ENCODE results near the gene LCTL. TPM values are rescaled to one million over a fixed set of nuclear protein-coding genes. Genes with fewer than 3 reads are reported as not detected.

LCTL gene, protein sequence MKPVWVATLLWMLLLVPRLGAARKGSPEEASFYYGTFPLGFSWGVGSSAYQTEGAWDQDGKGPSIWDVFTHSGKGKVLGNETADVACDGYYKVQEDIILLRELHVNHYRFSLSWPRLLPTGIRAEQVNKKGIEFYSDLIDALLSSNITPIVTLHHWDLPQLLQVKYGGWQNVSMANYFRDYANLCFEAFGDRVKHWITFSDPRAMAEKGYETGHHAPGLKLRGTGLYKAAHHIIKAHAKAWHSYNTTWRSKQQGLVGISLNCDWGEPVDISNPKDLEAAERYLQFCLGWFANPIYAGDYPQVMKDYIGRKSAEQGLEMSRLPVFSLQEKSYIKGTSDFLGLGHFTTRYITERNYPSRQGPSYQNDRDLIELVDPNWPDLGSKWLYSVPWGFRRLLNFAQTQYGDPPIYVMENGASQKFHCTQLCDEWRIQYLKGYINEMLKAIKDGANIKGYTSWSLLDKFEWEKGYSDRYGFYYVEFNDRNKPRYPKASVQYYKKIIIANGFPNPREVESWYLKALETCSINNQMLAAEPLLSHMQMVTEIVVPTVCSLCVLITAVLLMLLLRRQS
- total RNA-seq (2014; rRNA removed; shearing (Covaris generic)), result 0.25 and 1.3 TPM in 2 replicates

GRCh38 chr15:66565741-66566144 lies at the start of gene LCTL:
TSS of gene LCTL (minus strand) at chr15:66565998. CDS start at chr15:66565365, 633 bp downstream.
- no peaks in the 10 kb centered on the region for H3K27me3 ChIP-seq (replicated peaks)
- peak within 1 kb of the TSS; percentile 47 for H3K27ac ChIP-seq
- peak; percentile 38 to 80 for DNase-seq (ENCODE audit: low read depth in 1 of 2, low spot score in 2 of 2)
- no peak within 1 kb of the TSS for H3K4me3 ChIP-seq
- no peaks in the 10 kb centered on the region for H3K36me3 ChIP-seq
- H3K4me1 ChIP-seq (replicated peaks), result peaks cover 21% of the 10 kb centered on the region
- no peaks in the 10 kb centered on the region for H3K9me3 ChIP-seq (replicated peaks)

- DNase-seq (ENCODE audit: low read depth in 1 of 2, low spot score in 2 of 2), result no peak
- H3K4me3 ChIP-seq, result no peak overlapping the region
- no peak overlapping the region for H3K27ac ChIP-seq
- H3K9me3 ChIP-seq (replicated peaks), result no peaks in the 10 kb centered on the region
- H3K27me3 ChIP-seq (replicated peaks), result no peaks in the 10 kb centered on the region
- H3K36me3 ChIP-seq, result no peaks in the 10 kb centered on the region
- H3K4me1 ChIP-seq (replicated peaks), result peaks cover 32% of the 10 kb centered on the region
Measured at GRCh38 chr15:66614951-66615760, 49.4 kb upstream of the LCTL start.

DNA sequence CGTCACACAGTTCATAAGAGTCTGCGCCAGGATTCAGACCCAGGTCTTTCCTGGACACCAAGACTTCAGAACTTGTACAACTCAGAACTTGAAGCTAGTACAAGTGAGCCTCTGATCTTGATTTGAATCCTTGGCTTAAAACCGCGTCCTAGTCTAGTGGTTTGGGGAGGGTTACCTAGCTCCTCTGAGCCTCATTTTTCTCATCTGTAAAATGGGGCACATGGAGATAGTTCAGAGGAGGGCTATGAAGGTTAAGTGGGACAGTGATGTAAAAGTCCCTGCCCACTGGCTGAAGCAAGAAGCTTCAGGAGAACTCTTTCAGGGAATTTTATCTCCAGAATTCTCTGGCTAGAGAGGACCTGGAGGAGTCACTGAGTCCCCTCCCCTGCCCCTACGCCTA lies 48.7 kb upstream of the LCTL start:
- no peaks in the 10 kb centered on the region for H3K9me3 ChIP-seq (replicated peaks)
- H3K27me3 ChIP-seq (replicated peaks), result no peaks in the 10 kb centered on the region
- no peak overlapping the region for H3K4me3 ChIP-seq
- no peaks in the 10 kb centered on the region for H3K36me3 ChIP-seq
- peaks cover 31% of the 10 kb centered on the region for H3K4me1 ChIP-seq (replicated peaks)
- no peak for DNase-seq (ENCODE audit: low read depth in 1 of 2, low spot score in 2 of 2)
- no peak overlapping the region for H3K27ac ChIP-seq

- H3K27me3 ChIP-seq (replicated peaks), result no peaks in the 10 kb centered on the region
- H3K9me3 ChIP-seq (replicated peaks), result no peaks in the 10 kb centered on the region
- no peak overlapping the region for H3K27ac ChIP-seq
- H3K36me3 ChIP-seq, result no peaks in the 10 kb centered on the region
- no peak overlapping the region for H3K4me3 ChIP-seq
- no peak for DNase-seq (ENCODE audit: low read depth in 1 of 2, low spot score in 2 of 2)
- peaks cover 24% of the 10 kb centered on the region for H3K4me1 ChIP-seq (replicated peaks)
Measured at GRCh38 chr15:66613743-66614142, 47.9 kb upstream of the LCTL start.

- H3K9me3 ChIP-seq (replicated peaks), result no peaks in the 10 kb centered on the region
- H3K27me3 ChIP-seq (replicated peaks), result no peaks in the 10 kb centered on the region
- no peak for DNase-seq (ENCODE audit: low read depth in 1 of 2, low spot score in 2 of 2)
- H3K27ac ChIP-seq, result no peak overlapping the region
- H3K4me3 ChIP-seq, result no peak overlapping the region
- H3K36me3 ChIP-seq, result no peaks in the 10 kb centered on the region
- H3K4me1 ChIP-seq (replicated peaks), result peaks cover under 1% of the 10 kb centered on the region
Measured at GRCh38 chr15:66611257-66612053, 45.7 kb upstream of the LCTL start.

DNA sequence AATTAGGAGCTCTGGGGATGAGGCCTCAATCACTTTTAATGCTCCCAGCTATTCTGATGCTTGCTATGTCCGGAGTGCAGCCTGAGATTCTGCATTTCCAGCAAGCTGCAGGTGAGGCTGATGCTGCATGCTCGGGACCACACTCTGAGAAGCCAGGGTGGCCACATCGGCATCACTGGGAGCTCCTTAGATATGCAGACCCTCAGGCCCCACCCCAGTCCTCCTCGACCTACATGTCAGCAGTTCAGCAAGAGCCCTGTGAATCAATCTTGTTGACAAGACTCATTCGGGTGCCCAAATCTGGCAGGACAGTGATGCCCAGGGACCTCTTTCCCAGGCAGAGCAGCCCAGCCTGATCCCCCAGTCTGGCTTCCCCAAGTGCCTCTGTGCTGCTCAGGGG lies 44.1 kb upstream of the LCTL start:
- no peaks in the 10 kb centered on the region for H3K4me1 ChIP-seq (replicated peaks)
- no peaks in the 10 kb centered on the region for H3K9me3 ChIP-seq (replicated peaks)
- no peaks in the 10 kb centered on the region for H3K36me3 ChIP-seq
- H3K27me3 ChIP-seq (replicated peaks), result no peaks in the 10 kb centered on the region
- H3K27ac ChIP-seq, result no peak overlapping the region
- no peak overlapping the region for H3K4me3 ChIP-seq
- DNase-seq (ENCODE audit: low read depth in 1 of 2, low spot score in 2 of 2), result no peak

- no peaks in the 10 kb centered on the region for H3K4me1 ChIP-seq (replicated peaks)
- no peaks in the 10 kb centered on the region for H3K9me3 ChIP-seq (replicated peaks)
- no peak for DNase-seq (ENCODE audit: low read depth in 1 of 2, low spot score in 2 of 2)
- no peak overlapping the region for H3K27ac ChIP-seq
- H3K36me3 ChIP-seq, result no peaks in the 10 kb centered on the region
- H3K27me3 ChIP-seq (replicated peaks), result no peaks in the 10 kb centered on the region
- H3K4me3 ChIP-seq, result no peak overlapping the region
Measured at GRCh38 chr15:66608881-66609280, 43.1 kb upstream of the LCTL start.

DNA sequence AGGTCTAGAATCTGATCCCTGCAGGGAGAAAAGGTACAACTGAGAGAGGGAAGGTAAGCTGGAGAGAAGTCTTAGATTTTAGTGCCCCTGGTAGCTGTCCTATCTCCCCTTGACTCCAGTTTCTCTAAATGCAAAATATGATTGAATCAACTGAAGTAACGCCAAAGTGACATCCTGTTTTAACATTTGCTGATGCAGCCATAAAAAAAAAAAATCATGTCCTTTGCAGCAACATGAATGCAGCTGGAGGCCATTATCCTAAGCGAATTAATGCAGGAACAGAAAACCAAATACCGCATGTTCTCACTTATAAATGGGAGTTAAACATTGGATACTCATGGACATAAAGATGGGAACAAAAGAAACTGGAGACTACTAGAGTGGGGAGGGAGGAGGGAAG lies 42.4 kb upstream of the LCTL start:
- H3K4me3 ChIP-seq, result no peak overlapping the region
- no peak overlapping the region for H3K27ac ChIP-seq
- no peak for DNase-seq (ENCODE audit: low read depth in 1 of 2, low spot score in 2 of 2)
- H3K9me3 ChIP-seq (replicated peaks), result no peaks in the 10 kb centered on the region
- H3K27me3 ChIP-seq (replicated peaks), result no peaks in the 10 kb centered on the region
- no peaks in the 10 kb centered on the region for H3K4me1 ChIP-seq (replicated peaks)
- H3K36me3 ChIP-seq, result no peaks in the 10 kb centered on the region

DNA sequence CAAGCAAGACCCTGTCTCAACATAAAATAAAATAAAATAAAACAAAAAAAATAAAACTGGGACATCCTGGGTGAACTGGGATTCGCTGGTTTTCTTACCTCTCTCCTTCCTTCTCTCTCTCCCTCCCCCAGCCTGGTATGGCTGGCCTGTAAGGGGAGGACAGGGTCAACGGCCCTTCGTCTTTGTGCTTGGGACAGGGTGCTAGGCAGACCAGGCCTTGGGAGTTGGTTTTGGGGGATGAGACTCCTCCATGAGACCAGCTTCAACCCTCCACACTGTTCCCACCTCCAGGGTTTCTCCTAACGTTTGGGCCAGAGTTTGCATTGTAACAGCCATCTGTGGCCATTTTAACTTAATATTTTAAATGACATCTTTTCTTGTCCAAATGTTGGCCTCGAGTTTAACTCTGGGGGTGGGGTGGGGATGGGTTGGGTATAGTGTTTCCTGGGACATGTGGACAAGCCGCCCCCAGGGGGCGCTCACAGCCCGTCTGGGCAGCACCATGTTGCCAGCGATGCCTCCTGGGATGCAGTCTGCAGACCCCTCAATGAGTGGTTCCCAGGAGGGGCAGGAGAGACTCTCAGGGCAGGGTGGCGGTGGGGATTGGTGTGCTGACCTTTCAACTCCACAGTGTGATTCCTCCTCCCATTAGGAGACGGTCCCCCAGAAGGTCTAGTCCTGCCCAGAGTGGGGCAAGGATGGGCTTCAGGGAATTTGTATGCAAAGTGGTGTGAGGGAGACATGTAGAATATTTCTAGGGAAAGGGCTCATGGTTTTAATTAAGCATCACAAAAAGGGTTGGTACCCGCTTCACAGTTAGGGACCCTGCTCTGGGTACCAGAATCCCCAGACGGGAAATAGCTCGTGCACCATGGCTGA lies 37.7 kb upstream of the LCTL start:
- Histone ChIP-seq H3K27me3 (replicated peaks) (no peaks in the 10 kb centered on the region), H3K4me3 (no peak overlapping the region), H3K27ac (no peak overlapping the region), H3K9me3 (replicated peaks) (no peaks in the 10 kb centered on the region), H3K4me1 (replicated peaks) (no peaks in the 10 kb centered on the region), H3K36me3 (no peaks in the 10 kb centered on the region)
- peak; percentile 51 to 71 for DNase-seq (ENCODE audit: low read depth in 1 of 2, low spot score in 2 of 2)

- H3K4me3 ChIP-seq, result no peak overlapping the region
- H3K27ac ChIP-seq, result no peak overlapping the region
- no peaks in the 10 kb centered on the region for H3K4me1 ChIP-seq (replicated peaks)
- H3K27me3 ChIP-seq (replicated peaks), result no peaks in the 10 kb centered on the region
- no peak for DNase-seq (ENCODE audit: low read depth in 1 of 2, low spot score in 2 of 2)
- no peaks in the 10 kb centered on the region for H3K36me3 ChIP-seq
- H3K9me3 ChIP-seq (replicated peaks), result no peaks in the 10 kb centered on the region
Measured at GRCh38 chr15:66601521-66601920, 35.7 kb upstream of the LCTL start.

GRCh38 chr15:66600240-66600627 lies 34.4 kb upstream of the LCTL start:
- no peak overlapping the region for H3K27ac ChIP-seq
- no peaks in the 10 kb centered on the region for H3K27me3 ChIP-seq (replicated peaks)
- no peaks in the 10 kb centered on the region for H3K4me1 ChIP-seq (replicated peaks)
- no peak for DNase-seq (ENCODE audit: low read depth in 1 of 2, low spot score in 2 of 2)
- no peaks in the 10 kb centered on the region for H3K9me3 ChIP-seq (replicated peaks)
- no peak overlapping the region for H3K4me3 ChIP-seq
- H3K36me3 ChIP-seq, result no peaks in the 10 kb centered on the region

DNA sequence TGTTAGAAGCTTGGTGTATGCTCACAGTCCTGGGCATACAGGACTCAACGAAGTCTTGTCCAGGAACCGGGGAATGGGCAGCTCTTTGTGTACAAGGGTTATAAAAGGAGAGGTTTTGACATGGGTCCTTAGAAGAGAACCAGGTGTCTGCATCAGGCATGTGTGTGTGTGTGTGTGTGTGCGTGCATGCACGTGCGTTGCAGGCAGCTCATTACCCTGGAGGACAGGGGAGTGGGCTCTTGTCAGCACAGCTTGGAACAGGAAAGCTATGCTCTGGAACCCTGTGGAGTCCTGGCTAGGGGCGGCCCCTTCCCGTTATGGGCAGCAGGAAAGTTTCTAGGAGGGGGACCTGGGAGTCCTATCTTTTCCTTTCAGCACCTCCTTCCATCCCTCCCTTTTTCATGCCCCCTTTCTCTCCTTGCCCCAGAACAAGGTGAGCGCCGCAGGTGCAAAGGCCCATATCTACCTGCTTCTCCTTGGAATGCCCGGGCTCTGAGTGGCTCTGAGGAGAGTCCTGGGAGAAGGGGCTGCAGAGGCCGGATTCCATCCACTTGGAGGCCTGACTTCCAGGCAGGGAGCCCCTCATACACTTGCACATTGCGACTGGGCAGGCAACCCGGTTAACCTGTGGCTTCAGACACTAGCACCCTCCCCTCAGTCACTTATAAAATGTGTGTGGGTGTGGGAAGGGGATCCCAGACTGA lies 33.9 kb upstream of the LCTL start:
- Histone ChIP-seq H3K4me3 (no peak overlapping the region), H3K9me3 (replicated peaks) (no peaks in the 10 kb centered on the region), H3K36me3 (no peaks in the 10 kb centered on the region), H3K27ac (no peak overlapping the region), H3K27me3 (replicated peaks) (no peaks in the 10 kb centered on the region), H3K4me1 (replicated peaks) (no peaks in the 10 kb centered on the region)
- DNase-seq (ENCODE audit: low read depth in 1 of 2, low spot score in 2 of 2), result no peak

Data from SJSA1 (cell line).